HG03066 (cell line): ENCODE data around the gene RNF182.
"Not testable (repeated sequence)": the region's sequence is repeated elsewhere in the genome, so short reads cannot be mapped to it uniquely, and the experiment has no call there.

Experiments
- ATAC-seq: cut with Tn5 transposase; IDR thresholded peaks from one replicate; pipeline ENCODE4 v1.9.1; 2021; ENCODE audit warnings: low read depth; ENCODE audit not compliant: unreplicated experiment

The RNF182 gene

GRCh38 chr6:13993416-13993815 lies 68.7 kb downstream of the RNF182 start:
- no peak for ATAC-seq

- no peak for ATAC-seq
Observed at GRCh38 chr6:13998356-13998755, 73.6 kb downstream of the RNF182 start.

GRCh38 chr6:14000901-14001300 lies 76.1 kb downstream of the RNF182 start:
- ATAC-seq, result no peak

- ATAC-seq, result no peak
Observed at GRCh38 chr6:14001329-14002012, 76.7 kb downstream of the RNF182 start.

GRCh38 chr6:14002176-14002947 lies 77.6 kb downstream of the RNF182 start:
- ATAC-seq, result no peak

- ATAC-seq, result no peak
Observed at GRCh38 chr6:14004258-14004657, 79.5 kb downstream of the RNF182 start.

- ATAC-seq, result no peak
Observed at GRCh38 chr6:14008809-14009208, 84.1 kb downstream of the RNF182 start.

- no peak for ATAC-seq
Observed at GRCh38 chr6:14009431-14009830, 84.7 kb downstream of the RNF182 start.

- no peak for ATAC-seq
Observed at GRCh38 chr6:14010275-14010674, 85.5 kb downstream of the RNF182 start.

GRCh38 chr6:14012313-14013030 lies 87.7 kb downstream of the RNF182 start:
- no peak for ATAC-seq

GRCh38 chr6:14015964-14016363 lies 91.2 kb downstream of the RNF182 start:
- no peak for ATAC-seq

- ATAC-seq, result no peak
Observed at GRCh38 chr6:14016432-14016831, 91.7 kb downstream of the RNF182 start.

GRCh38 chr6:14016935-14017625 lies 92.3 kb downstream of the RNF182 start:
- no peak for ATAC-seq

- ATAC-seq, result no peak
Observed at GRCh38 chr6:14017626-14018475, 93.1 kb downstream of the RNF182 start.

- not testable (repeated sequence) for ATAC-seq
Observed at GRCh38 chr6:14018559-14018958, 93.8 kb downstream of the RNF182 start.

- no peak for ATAC-seq
Observed at GRCh38 chr6:14020551-14020950, 95.8 kb downstream of the RNF182 start.

GRCh38 chr6:14021449-14021848 lies 96.7 kb downstream of the RNF182 start:
- ATAC-seq, result no peak

GRCh38 chr6:14022673-14023072 lies 97.9 kb downstream of the RNF182 start:
- no peak for ATAC-seq

- no peak for ATAC-seq
Observed at GRCh38 chr6:14023855-14024254, 99.1 kb downstream of the RNF182 start.

GRCh38 chr6:14025160-14025559 lies 100.4 kb downstream of the RNF182 start:
- no peak for ATAC-seq
